RPMI8226 (cell line): ENCODE results near the gene FAM229B.
A peak's percentile ranks its signal among the peaks of the same experiment; 100 is the strongest.

ENCODE experiments used
- DNase-seq: peaks from one replicate; pipeline ENCODE4 v3.0.0-alpha.2; 2015

The FAM229B gene

GRCh38 chr6:112144145-112144926 is 56.9 kb downstream of the FAM229B start:
- peak; percentile 8 for DNase-seq

DNA sequence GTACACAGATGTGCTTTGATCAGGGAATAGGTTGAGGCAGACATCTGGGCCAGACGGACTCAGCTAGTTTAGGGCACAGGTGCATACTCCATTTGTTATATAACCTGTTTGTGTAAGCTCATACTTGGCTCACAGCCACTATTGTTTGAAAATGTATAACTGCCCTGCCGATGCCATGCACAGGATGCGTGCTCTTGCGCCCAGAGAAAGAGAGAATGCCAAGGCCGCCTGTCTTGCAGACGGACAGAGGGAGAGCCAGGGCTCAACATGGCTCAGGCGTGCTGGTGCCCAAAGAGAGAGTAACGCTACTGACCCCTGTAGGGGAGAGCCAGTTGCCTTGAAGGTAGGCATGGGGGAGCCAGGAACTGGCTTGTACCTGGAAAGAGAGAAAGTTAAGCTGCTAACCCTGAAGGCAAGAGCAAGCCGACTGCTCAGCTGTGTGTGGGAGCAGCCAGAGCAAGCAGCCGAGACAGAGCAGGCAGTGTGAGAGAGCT is 57.7 kb downstream of the FAM229B start:
- DNase-seq, result peak; percentile 19

- DNase-seq, result no peak
These were observed 60.7 kb downstream of the FAM229B start for GRCh38 chr6:112148103-112148502.

DNA sequence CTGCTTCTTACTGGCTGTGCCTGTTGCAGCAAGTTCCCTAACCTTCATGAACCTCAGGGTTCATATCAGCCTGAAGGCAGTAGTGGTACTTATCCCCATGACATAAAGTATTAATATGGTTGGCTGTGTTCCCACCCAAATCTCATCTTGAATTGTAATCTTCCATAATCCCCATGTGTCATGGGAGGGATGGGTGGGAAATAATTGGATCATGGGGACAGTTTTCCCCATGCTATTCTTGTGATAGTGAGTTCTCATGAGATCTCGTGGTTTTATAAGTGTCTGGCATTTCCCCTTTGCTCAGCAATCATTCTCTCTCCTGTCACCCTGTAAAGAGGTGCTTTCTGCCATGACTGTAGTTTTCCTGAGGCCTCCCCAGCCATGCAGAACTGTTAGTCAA is 61.8 kb downstream of the FAM229B start:
- no peak for DNase-seq

DNA sequence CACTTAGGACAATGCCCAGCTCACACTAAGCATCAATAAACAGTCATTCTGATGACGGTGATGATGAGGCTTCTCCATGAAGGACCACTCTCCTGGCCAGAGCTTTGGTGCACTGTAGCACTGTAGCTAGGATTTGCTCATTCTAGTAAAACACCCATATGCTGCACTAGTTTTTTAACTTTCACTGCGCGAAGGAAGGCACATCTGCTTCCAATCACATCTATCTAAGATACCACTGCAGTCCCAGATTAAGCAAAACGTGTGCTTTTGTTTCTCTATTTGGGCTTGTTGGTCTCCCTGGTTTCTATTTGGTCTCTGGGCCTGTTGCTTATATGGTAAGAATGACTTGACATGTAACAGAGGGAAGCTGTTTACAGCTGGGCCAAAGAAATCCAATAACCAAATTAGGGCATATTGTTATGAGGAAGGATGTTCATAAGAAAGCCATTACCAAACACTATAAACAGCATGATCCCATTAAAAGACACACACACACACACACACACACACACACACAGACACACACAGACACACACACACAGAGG is 62.4 kb downstream of the FAM229B start:
- DNase-seq, result no peak

DNA sequence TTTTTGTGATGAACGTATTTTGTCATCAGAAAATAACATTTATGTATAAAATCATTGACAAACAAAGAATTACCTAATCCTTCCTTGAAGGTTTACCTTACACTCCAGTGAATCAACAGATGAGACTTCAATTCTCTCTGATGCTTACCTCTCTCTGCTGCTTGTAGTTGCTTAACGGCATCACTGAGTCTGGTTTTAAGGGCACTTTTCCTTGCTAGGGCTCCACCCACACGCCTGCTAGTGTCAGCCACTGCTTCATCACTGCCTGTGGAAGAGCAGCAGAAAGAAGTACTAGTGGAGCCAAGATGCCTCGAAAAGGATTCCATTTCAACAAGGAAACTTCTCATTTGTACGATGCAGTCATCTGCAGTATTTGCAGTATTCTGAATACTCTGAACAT is 63.0 kb downstream of the FAM229B start:
- no peak for DNase-seq
